CD4-positive, alpha-beta memory T cell (primary cell): ENCODE data around the gene AAMDC. TPM values are rescaled to one million over a fixed set of nuclear protein-coding genes. Genes with fewer than 3 reads are reported as not detected.
"Not testable (repeated sequence)": the region's sequence is repeated elsewhere in the genome, so short reads cannot be mapped to it uniquely, and the experiment has no call there.

Source experiments
- CTCF ChIA-PET: fragments of 350-600 bp; sonication (Branson Sonifier 250); formaldehyde crosslinking; loops from one replicate; lab custom pipeline; 2021; ENCODE audit warnings: inconsistent platforms; ENCODE audit not compliant: partially characterized antibody; lab: Charles Lee
- POLR2A ChIA-PET: fragments of 350-600 bp; sonication (Branson Sonifier 250); formaldehyde crosslinking; loops from one replicate; lab custom pipeline; 2021; ENCODE audit not compliant: partially characterized antibody; lab: Charles Lee
- DNase-seq, 5 donors: peaks; one replicate each; pipeline versions ENCODE4 v3.0.0 to v3.0.0-alpha.2; 2020 to 2022; ENCODE audit warnings: mixed read lengths in 1 of 5
- H3K27ac ChIP-seq: one replicate; pipeline ENCODE4 v1.7.0; 2013; ENCODE audit warnings: low read depth, low read length
- H3K27me3 ChIP-seq: 2 replicates; pipeline ENCODE4 v1.7.0; 2013; ENCODE audit warnings: mild to moderate bottlenecking, low read length, moderate library complexity; ENCODE audit not compliant: insufficient read depth
- H3K36me3 ChIP-seq: 2 replicates; pipeline ENCODE4 v1.7.0; 2013; ENCODE audit warnings: mild to moderate bottlenecking, low read length, moderate library complexity; ENCODE audit not compliant: insufficient read depth
- H3K4me1 ChIP-seq: 2 replicates; pipeline ENCODE4 v1.7.0; 2013; ENCODE audit warnings: mild to moderate bottlenecking, low read length, moderate library complexity; ENCODE audit not compliant: insufficient read depth
- H3K4me3 ChIP-seq, 2 donors: one replicate each; pipeline ENCODE4 v1.7.0; 2013; ENCODE audit warnings: low read length in 2 of 2, mild to moderate bottlenecking in 1 of 2
- H3K9me3 ChIP-seq, 2 donors: one replicate each; pipeline ENCODE4 v1.7.0; 2013; ENCODE audit warnings: low read length in 2 of 2, control low read depth in 1 of 2; ENCODE audit not compliant: control insufficient read depth in 1 of 2
- H3K27ac Mint-ChIP-seq, 7 donors: one replicate each; pipeline ENCODE4 v1.8.0; 2020 to 2021; ENCODE audit warnings: mixed read lengths in 7 of 7, mild to moderate bottlenecking in 6 of 7, inconsistent platforms in 3 of 7, moderate library complexity in 3 of 7
- H3K27me3 Mint-ChIP-seq, 2 donors: one replicate each; pipeline ENCODE4 v1.8.0; 2020 to 2021; ENCODE audit warnings: mixed read lengths in 2 of 2
- H3K36me3 Mint-ChIP-seq, 2 donors: one replicate each; pipeline ENCODE4 v1.8.0; 2020 to 2021; ENCODE audit warnings: mixed read lengths in 2 of 2, inconsistent platforms in 1 of 2, mild to moderate bottlenecking in 1 of 2
- H3K4me1 Mint-ChIP-seq, 4 donors: one replicate each; pipeline ENCODE4 v1.8.0; 2020 to 2021; ENCODE audit warnings: mixed read lengths in 4 of 4, mild to moderate bottlenecking in 1 of 4
- H3K4me3 Mint-ChIP-seq, 8 donors: one replicate each; pipeline ENCODE4 v1.8.0; 2020 to 2021; ENCODE audit warnings: mixed read lengths in 8 of 8, mild to moderate bottlenecking in 7 of 8, moderate library complexity in 6 of 8, inconsistent platforms in 3 of 8
- H3K9me3 Mint-ChIP-seq, 8 donors: one replicate each; pipeline ENCODE4 v1.8.0; 2020 to 2021; ENCODE audit warnings: mixed read lengths in 8 of 8, mild to moderate bottlenecking in 5 of 8, inconsistent platforms in 3 of 8, moderate library complexity in 1 of 8
- intact Hi-C: fragments of 100-400 bp; cut with micrococcal nuclease; formaldehyde crosslinking; loops from one replicate; pipeline ENCODE4 v1.15.1; 2023
- polyA plus RNA-seq, 2 donors: library from polyadenylated mRNA; unstranded; fragments of 300-500 nt; fragmentation: Illumina TruSeq; gene quantifications; one replicate each; pipeline ENCODE4 v1.2.3, GENCODE V29; 2021
- total RNA-seq, 2 experiments: library from RNA; stranded (reverse); gene quantifications; one replicate each; pipeline ENCODE4 v1.2.3, GENCODE V29; 2021

Gene AAMDC
- total and polyA plus RNA-seq, 4 experiments from 2014 or later: 7.6 to 36.7 (median 18.5) TPM

DNA sequence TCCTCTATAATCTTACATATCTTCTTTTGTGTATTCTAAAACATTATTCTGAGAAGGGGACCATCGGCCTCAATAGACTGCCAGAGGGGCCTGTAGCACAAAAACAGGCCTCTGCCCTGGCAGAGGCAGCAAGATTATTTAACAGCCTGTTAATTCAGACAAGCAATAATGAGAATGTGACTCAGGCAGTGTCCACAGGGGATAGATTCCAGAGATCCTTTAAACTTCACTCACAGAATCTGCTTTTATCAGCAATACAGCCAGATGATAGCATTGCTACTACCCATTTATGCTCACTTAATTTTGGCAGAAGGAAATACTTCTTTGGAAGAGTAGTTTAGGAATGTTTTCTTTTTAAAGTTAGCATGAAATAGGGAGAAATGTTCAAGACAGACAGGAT is 44.9 kb downstream of the AAMDC start:
- Histone ChIP-seq H3K4me1 (no peaks in the 10 kb centered on the region), H3K27me3 (no peaks in the 10 kb centered on the region), H3K36me3 (peaks cover 4% of the 10 kb centered on the region), H3K4me3 (no peak overlapping the region), H3K27ac (no peak overlapping the region), H3K9me3 (no peaks in the 10 kb centered on the region)
- Mint-ChIP-seq H3K4me3 (no peak overlapping the region), H3K9me3 (no peaks in the 10 kb centered on the region), H3K27me3 (no peaks in the 10 kb centered on the region), H3K36me3 (peaks cover 16 to 17% of the 10 kb centered on the region in 2 donors), H3K27ac (peak overlapping the region in 2 of 7 donors; percentile 57 to 67), H3K4me1 (peaks cover 0 to 2% (median 0%) of the 10 kb centered on the region in 4 donors)
- CTCF ChIA-PET: no interaction called here
- no peak for DNase-seq
- POLR2A ChIA-PET: no interaction called here
- intact Hi-C loops: no loop called here

DNA sequence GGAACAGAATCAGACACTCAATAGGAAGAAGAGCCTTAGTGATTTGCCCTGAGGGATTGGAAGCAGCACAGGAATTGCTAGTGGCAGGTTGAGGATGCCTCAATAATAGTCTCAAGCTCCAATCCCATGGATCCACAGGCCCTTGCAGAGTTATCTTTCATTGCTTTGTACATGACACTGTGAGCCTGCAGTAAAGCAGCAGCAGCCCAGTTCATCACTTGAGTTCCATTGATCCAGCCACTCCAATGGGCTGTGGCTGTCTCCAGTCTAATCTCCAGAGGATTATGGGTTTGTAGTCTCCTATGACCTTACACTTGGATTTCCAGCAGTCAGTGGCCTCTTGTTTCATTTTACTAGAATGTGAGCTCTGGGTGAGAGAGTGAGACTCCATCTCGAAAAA is 45.4 kb downstream of the AAMDC start:
- Histone ChIP-seq H3K4me1 (no peaks in the 10 kb centered on the region), H3K36me3 (peaks cover 4% of the 10 kb centered on the region), H3K27me3 (no peaks in the 10 kb centered on the region), H3K27ac (no peak overlapping the region), H3K9me3 (no peaks in the 10 kb centered on the region), H3K4me3 (no peak overlapping the region)
- DNase-seq: no peak
- Mint-ChIP-seq H3K9me3 (no peaks in the 10 kb centered on the region), H3K4me3 (no peak overlapping the region), H3K36me3 (peaks cover 17 to 19% of the 10 kb centered on the region in 2 donors), H3K27me3 (no peaks in the 10 kb centered on the region), H3K4me1 (peaks cover 0 to 2% (median 0%) of the 10 kb centered on the region in 4 donors), H3K27ac (peak overlapping the region in 2 of 7 donors; percentile 5 to 57)
- POLR2A ChIA-PET: no interaction called here
- CTCF ChIA-PET: no interaction called here
- intact Hi-C loops: no loop called here

GRCh38 chr11:77868744-77869143 is 47.8 kb downstream of the AAMDC start:
- H3K36me3 Mint-ChIP-seq: peaks cover 26 to 32% of the 10 kb centered on the region in 2 donors
- peak overlapping the region in 1 of 7 donors; percentile 77 for H3K27ac Mint-ChIP-seq
- no peaks in the 10 kb centered on the region for H3K27me3 Mint-ChIP-seq
- peaks cover 4% of the 10 kb centered on the region for H3K36me3 ChIP-seq
- H3K9me3 Mint-ChIP-seq: no peaks in the 10 kb centered on the region
- H3K9me3 ChIP-seq: no peaks in the 10 kb centered on the region
- H3K4me1 Mint-ChIP-seq: peaks cover 0 to 2% (median 0%) of the 10 kb centered on the region in 4 donors
- no peak overlapping the region for H3K27ac ChIP-seq
- intact Hi-C loops: no loop called here
- H3K4me3 ChIP-seq: no peak overlapping the region
- CTCF ChIA-PET: no interaction called here
- no peak for DNase-seq
- no peak overlapping the region for H3K4me3 Mint-ChIP-seq
- H3K4me1 ChIP-seq: no peaks in the 10 kb centered on the region
- H3K27me3 ChIP-seq: no peaks in the 10 kb centered on the region
- POLR2A ChIA-PET: no interaction called here

DNA sequence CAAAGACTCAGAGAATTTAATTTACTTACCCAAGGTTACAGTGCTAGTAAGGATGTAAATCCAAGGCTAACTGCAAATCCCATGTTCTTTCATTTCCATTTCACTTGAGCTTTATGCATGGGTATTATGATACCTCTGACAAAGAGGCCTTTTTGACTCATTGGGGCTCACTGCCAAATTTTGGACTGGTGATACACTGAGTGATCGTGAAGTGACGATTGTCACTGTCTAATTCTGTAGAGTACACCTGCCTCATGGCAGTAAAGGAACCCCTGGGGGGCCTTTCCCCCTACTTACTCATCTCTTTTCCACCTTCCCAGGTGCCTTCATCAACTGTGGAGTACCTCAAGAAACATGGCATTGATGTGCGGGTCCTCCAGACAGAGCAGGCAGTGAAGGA is 50.9 kb downstream of the AAMDC start:
- Histone ChIP-seq H3K36me3 (peaks cover 4% of the 10 kb centered on the region), H3K9me3 (no peaks in the 10 kb centered on the region), H3K4me1 (no peaks in the 10 kb centered on the region), H3K27ac (no peak overlapping the region), H3K27me3 (no peaks in the 10 kb centered on the region), H3K4me3 (no peak overlapping the region)
- DNase-seq: no peak
- Mint-ChIP-seq H3K36me3 (peaks cover 34 to 44% of the 10 kb centered on the region in 2 donors), H3K4me3 (no peak overlapping the region), H3K27me3 (no peaks in the 10 kb centered on the region), H3K27ac (no peak overlapping the region), H3K9me3 (no peaks in the 10 kb centered on the region), H3K4me1 (peaks cover 0 to 2% (median 0%) of the 10 kb centered on the region in 4 donors)
- ChIA-PET POLR2A (no interaction called here), CTCF (no interaction called here)
- intact Hi-C loops: no loop called here

- intact Hi-C loops: no loop called here
- no peaks in the 10 kb centered on the region for H3K9me3 ChIP-seq
- H3K4me3 Mint-ChIP-seq: no peak overlapping the region
- no peaks in the 10 kb centered on the region for H3K27me3 Mint-ChIP-seq
- H3K4me3 ChIP-seq: no peak overlapping the region
- CTCF ChIA-PET: no interaction called here
- no peak for DNase-seq
- H3K36me3 ChIP-seq: peaks cover 4% of the 10 kb centered on the region
- H3K4me1 ChIP-seq: no peaks in the 10 kb centered on the region
- POLR2A ChIA-PET: no interaction called here
- no peaks in the 10 kb centered on the region for H3K9me3 Mint-ChIP-seq
- no peaks in the 10 kb centered on the region for H3K27me3 ChIP-seq
- peaks cover 40 to 52% of the 10 kb centered on the region in 2 donors for H3K36me3 Mint-ChIP-seq
- no peak overlapping the region for H3K27ac ChIP-seq
- no peaks in the 10 kb centered on the region for H3K4me1 Mint-ChIP-seq
- no peak overlapping the region for H3K27ac Mint-ChIP-seq
Observed at GRCh38 chr11:77873345-77873744, 52.4 kb downstream of the AAMDC start.

DNA sequence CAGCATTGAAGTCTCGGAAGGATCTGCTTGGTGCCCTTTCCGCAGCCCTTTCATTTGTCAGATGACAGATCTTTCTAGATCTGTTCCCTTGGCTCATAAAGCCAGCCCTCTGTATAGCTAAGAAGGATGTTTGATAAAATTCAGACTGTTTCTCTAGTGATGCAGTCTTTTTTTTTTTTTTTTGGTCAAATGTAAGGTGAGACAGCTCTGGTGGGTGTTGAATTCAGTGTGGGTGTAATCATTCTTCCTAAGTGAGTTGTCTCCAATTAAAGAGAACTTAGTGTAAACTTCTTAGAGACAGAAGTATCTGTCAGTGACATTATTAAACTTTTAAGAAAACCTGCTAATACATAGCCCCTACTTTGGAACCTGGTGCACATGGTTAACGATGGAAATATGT is 53.3 kb downstream of the AAMDC start:
- no peak for DNase-seq
- Mint-ChIP-seq H3K4me1 (peaks cover 0 to 2% (median 0%) of the 10 kb centered on the region in 4 donors), H3K4me3 (no peak overlapping the region), H3K36me3 (peaks cover 37 to 60% of the 10 kb centered on the region in 2 donors), H3K27ac (no peak overlapping the region), H3K9me3 (no peaks in the 10 kb centered on the region), H3K27me3 (no peaks in the 10 kb centered on the region)
- Histone ChIP-seq H3K27me3 (no peaks in the 10 kb centered on the region), H3K27ac (no peak overlapping the region), H3K9me3 (no peaks in the 10 kb centered on the region), H3K4me1 (no peaks in the 10 kb centered on the region), H3K4me3 (no peak overlapping the region), H3K36me3 (peaks cover 13% of the 10 kb centered on the region)
- ChIA-PET POLR2A (no interaction called here), CTCF (no interaction called here)
- intact Hi-C loops: no loop called here

- Mint-ChIP-seq H3K9me3 (no peaks in the 10 kb centered on the region), H3K4me3 (no peak overlapping the region), H3K4me1 (peaks cover 0 to 13% (median 6%) of the 10 kb centered on the region in 4 donors), H3K27ac (peak overlapping the region in 2 of 7 donors; percentile 36 to 47), H3K27me3 (no peaks in the 10 kb centered on the region), H3K36me3 (peaks cover 44 to 71% of the 10 kb centered on the region in 2 donors)
- POLR2A ChIA-PET: no interaction called here
- intact Hi-C loops: no loop called here
- Histone ChIP-seq H3K4me1 (no peaks in the 10 kb centered on the region), H3K9me3 (no peaks in the 10 kb centered on the region), H3K4me3 (no peak overlapping the region), H3K27me3 (no peaks in the 10 kb centered on the region), H3K36me3 (peaks cover 13% of the 10 kb centered on the region), H3K27ac (no peak overlapping the region)
- CTCF ChIA-PET: no interaction called here
- DNase-seq: no peak
Observed at GRCh38 chr11:77876045-77876444, 55.1 kb downstream of the AAMDC start.

DNA sequence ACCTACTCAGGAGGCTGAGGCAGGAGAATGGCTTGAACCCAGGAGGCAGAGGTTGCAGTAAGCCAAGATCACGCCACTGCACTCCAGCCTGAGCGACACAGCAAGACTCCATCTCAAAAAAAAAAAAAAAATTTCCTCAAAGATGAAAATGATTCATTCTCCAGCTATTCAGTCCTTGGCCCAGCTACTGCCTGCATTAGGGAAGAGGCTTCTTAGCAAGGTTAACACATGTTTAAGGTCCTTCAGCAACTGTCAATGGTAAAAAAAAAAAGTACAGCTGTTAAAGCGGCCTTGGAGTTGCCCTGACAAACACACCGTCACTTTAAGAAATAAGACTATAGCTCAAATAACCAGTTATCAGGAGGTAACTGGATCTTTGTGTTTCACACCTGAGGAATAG is 57.3 kb downstream of the AAMDC start:
- H3K36me3 ChIP-seq: peaks cover 31% of the 10 kb centered on the region
- intact Hi-C loops, DNase-seq, H3K27me3 ChIP-seq, H3K27me3 Mint-ChIP-seq, H3K4me3 ChIP-seq, H3K9me3 Mint-ChIP-seq, H3K27ac ChIP-seq, H3K4me1 ChIP-seq, H3K9me3 ChIP-seq, H3K27ac Mint-ChIP-seq, H3K4me3 Mint-ChIP-seq, POLR2A ChIA-PET: not testable (repeated sequence)
- Mint-ChIP-seq H3K4me1 (peaks cover 0 to 13% (median 6%) of the 10 kb centered on the region in 4 donors), H3K36me3 (peaks cover 40 to 76% of the 10 kb centered on the region in 2 donors)
- CTCF ChIA-PET: interaction anchor here (1.4 kb wide), 1 partner anchor 29 kb away, joined by 5 read pairs; no protein-coding TSS in a partner anchor
